GM12878 (cell line): Measurements from ENCODE around the gene TRMO. TPM values are rescaled to one million over a fixed set of nuclear protein-coding genes. Genes with fewer than 3 reads are reported as not detected.

Source experiments
- ATAC-seq: fragments of 200-7000 bp; cut with Tn5 transposase; 3 replicates; pipeline ENCODE4 v1.9.1; 2020; ENCODE audit warnings: mild to moderate bottlenecking, moderate library complexity
- BruUV-seq: library from RNA; stranded (reverse); fragments of 400-500 nt; replicated peaks from 2 replicates; lab custom pipeline; 2021; lab: Mats Ljungman, UMichigan
- CTCF ChIA-PET: fragments of 300-600 bp; sonication (Branson Sonifier 250); formaldehyde crosslinking; extraction: SDS; loops from one replicate; lab custom pipeline; 2021; ENCODE audit warnings: inconsistent platforms; lab: Yijun Ruan, JAX
- POLR2A ChIA-PET: fragments of 350-600 bp; formaldehyde crosslinking; extraction: SDS; loops from one replicate; lab custom pipeline; 2021; ENCODE audit warnings: inconsistent platforms; lab: Charles Lee
- RAD21 ChIA-PET: fragments of 300-600 bp; sonication (Branson Sonifier 250); formaldehyde crosslinking; loops from one replicate; lab custom pipeline; 2023; ENCODE audit warnings: antibody characterized with exemption; ENCODE audit not compliant: unreplicated experiment; lab: Charles Lee
- SMC1A ChIA-PET: fragments of 300-600 bp; sonication (Branson Sonifier 250); formaldehyde crosslinking; loops from one replicate; lab custom pipeline; 2023; ENCODE audit not compliant: unreplicated experiment, uncharacterized antibody; lab: Charles Lee
- DNase-seq: peaks from one replicate; pipeline ENCODE4 v3.0.0-alpha.2; 2011; ENCODE audit warnings: low read depth, low spot score
- FAIRE-seq: peaks from 3 replicates; lab custom pipeline; 2011; peaks lifted over from hg19 to GRCh38; lab: Jason Lieb, UNC
- H2AFZ ChIP-seq: 2 replicates; pipeline ENCODE4 v1.6.0; 2011; ENCODE audit warnings: low read depth, low read length, control low read depth; ENCODE audit not compliant: control insufficient read depth
- H3K27ac ChIP-seq: 2 replicates; pipeline ENCODE4 v1.5.1; 2011; ENCODE audit warnings: control low read depth; ENCODE audit not compliant: control insufficient read depth, insufficient read depth
- H3K27me3 ChIP-seq, 2 experiments: replicated peaks in 1 of 2; 2 replicates each; pipeline versions ENCODE4 v1.6.0 to v1.6.1; 2011; ENCODE audit warnings: low read length in 1 of 2; ENCODE audit not compliant: control insufficient read depth in 2 of 2, insufficient read depth in 2 of 2
- H3K36me3 ChIP-seq, 2 experiments: 2 replicates each; pipeline ENCODE4 v1.5.1; 2011; ENCODE audit warnings: low read length in 1 of 2; ENCODE audit not compliant: control insufficient read depth in 2 of 2, insufficient read depth in 2 of 2
- H3K4me1 ChIP-seq: 2 replicates; pipeline ENCODE4 v1.6.1; 2011; ENCODE audit warnings: mild to moderate bottlenecking, low read length, moderate library complexity, mixed read lengths; ENCODE audit not compliant: control insufficient read depth, insufficient read depth
- H3K4me2 ChIP-seq: 2 replicates; pipeline ENCODE4 v1.6.0; 2011; ENCODE audit warnings: control low read depth; ENCODE audit not compliant: control insufficient read depth, insufficient read depth
- H3K4me3 ChIP-seq: fragments of 200-600 bp; sonication (generic); 2 replicates; pipeline ENCODE4 v1.5.1; 2016
- H3K79me2 ChIP-seq: 2 replicates; pipeline ENCODE4 v1.6.0; 2011; ENCODE audit warnings: low read length; ENCODE audit not compliant: control insufficient read depth, insufficient read depth
- H3K9ac ChIP-seq: 2 replicates; pipeline ENCODE4 v1.8.0; 2011; ENCODE audit warnings: low read length, control low read depth, mixed read lengths; ENCODE audit not compliant: control insufficient read depth, insufficient read depth
- H3K9me3 ChIP-seq: replicated peaks from 3 replicates; pipeline ENCODE4 v1.5.1; 2011; ENCODE audit warnings: mild to moderate bottlenecking, low read length; ENCODE audit not compliant: control insufficient read depth, insufficient read depth
- H4K20me1 ChIP-seq: 2 replicates; pipeline ENCODE4 v1.6.0; 2011; ENCODE audit not compliant: control insufficient read depth, insufficient read depth
- CHD4 ChIP-seq: fragments of 200-600 bp; sonication (generic); IDR thresholded peaks from 2 replicates; pipeline ENCODE4 v1.6.1; 2016; ENCODE audit warnings: mild to moderate bottlenecking
- RB1 ChIP-seq: fragments of 450-650 bp; formaldehyde crosslinking; IDR thresholded peaks from 2 replicates; pipeline ENCODE4 v1.6.1; 2017; ENCODE audit warnings: mild to moderate bottlenecking, borderline replicate concordance
- SPI1 ChIP-seq: IDR thresholded peaks from 2 replicates; pipeline ENCODE4 v1.6.1; 2011; ENCODE audit warnings: low read depth, mild to moderate bottlenecking, low read length, moderate library complexity, borderline replicate concordance; ENCODE audit not compliant: insufficient read depth
- ZNF384 ChIP-seq: IDR thresholded peaks from 2 replicates; pipeline ENCODE4 v1.6.1; 2012; ENCODE audit warnings: low read depth, mild to moderate bottlenecking, low read length, improper control_type of control experiment, borderline replicate concordance
- in situ Hi-C: fragments of 300-500 bp; cut with MboI; formaldehyde crosslinking; loops from 9 replicates; pipeline ENCODE4 v1.14.3; 2018; ENCODE audit warnings: mixed read lengths
- intact Hi-C: fragments of 100-400 bp; cut with micrococcal nuclease; formaldehyde crosslinking; loops from one replicate; pipeline ENCODE4 v1.14.2; 2022; ENCODE audit not compliant: unreplicated experiment
- polyA plus RNA-seq, 11 experiments: library from polyadenylated mRNA; depleted of rRNA in 4 of 11; unstranded in 6 of 11; stranded (reverse) in 5 of 11; fragments of >200 nt; fragmentation: Nextera tagmentation in 4 of 11; fragmentation: Illumina TruSeq in 1 of 11; extraction: Ambion mirVana in 4 of 11; extraction: Trizol in 1 of 11; gene quantifications; 1 replicate in 1 of 11; 2 replicates in 10 of 11; pipeline versions ENCODE4 v1.2.1 to v1.2.3, GENCODE V29; 2011 to 2016; ENCODE audit warnings: inconsistent platforms in 2 of 11, missing spikeins in 2 of 11, low read depth in 1 of 11
- total RNA-seq, 4 experiments: library from RNA; depleted of rRNA in 3 of 4; stranded (reverse); fragments of >200 nt in 3 of 4; fragmentation: Illumina TruSeq in 1 of 4; extraction: Trizol in 1 of 4; gene quantifications; 2 replicates each; pipeline versions ENCODE4 v1.2.1 to v1.2.3, GENCODE V29; 2013 to 2021
- TF ChIP-seq, protein P1 (sequence below): fragments of 450-650 bp; formaldehyde crosslinking; IDR thresholded peaks from 2 replicates; pipeline ENCODE4 v1.4.0; 2022; ENCODE audit warnings: mild to moderate bottlenecking, moderate library complexity
- TF ChIP-seq, protein P2 (sequence below): fragments of 450-650 bp; conservative IDR thresholded peaks from 2 replicates; pipeline ENCODE4 v1.6.1; 2017; ENCODE audit warnings: mild to moderate bottlenecking, moderate library complexity
- TF ChIP-seq, protein P3 (sequence below): IDR thresholded peaks from 2 replicates; pipeline ENCODE4 v1.6.1; 2011; ENCODE audit warnings: borderline replicate concordance, low read depth, mild to moderate bottlenecking, moderate library complexity, mixed read lengths, low read length; ENCODE audit not compliant: insufficient read depth; ENCODE audit errors: extremely low read length
- TF ChIP-seq, protein P4 (sequence below): IDR thresholded peaks from 2 replicates; pipeline ENCODE4 v1.6.1; 2011; ENCODE audit warnings: mild to moderate bottlenecking, low read depth, low read length, moderate library complexity; ENCODE audit not compliant: insufficient replicate concordance

The TRMO gene
- total and polyA plus RNA-seq, 10 of the 15 experiments (the other 5 are each of a cell fraction or from before 2014, with no cell fraction given), result 5.8 to 23.6 (median 15.3) TPM

DNA sequence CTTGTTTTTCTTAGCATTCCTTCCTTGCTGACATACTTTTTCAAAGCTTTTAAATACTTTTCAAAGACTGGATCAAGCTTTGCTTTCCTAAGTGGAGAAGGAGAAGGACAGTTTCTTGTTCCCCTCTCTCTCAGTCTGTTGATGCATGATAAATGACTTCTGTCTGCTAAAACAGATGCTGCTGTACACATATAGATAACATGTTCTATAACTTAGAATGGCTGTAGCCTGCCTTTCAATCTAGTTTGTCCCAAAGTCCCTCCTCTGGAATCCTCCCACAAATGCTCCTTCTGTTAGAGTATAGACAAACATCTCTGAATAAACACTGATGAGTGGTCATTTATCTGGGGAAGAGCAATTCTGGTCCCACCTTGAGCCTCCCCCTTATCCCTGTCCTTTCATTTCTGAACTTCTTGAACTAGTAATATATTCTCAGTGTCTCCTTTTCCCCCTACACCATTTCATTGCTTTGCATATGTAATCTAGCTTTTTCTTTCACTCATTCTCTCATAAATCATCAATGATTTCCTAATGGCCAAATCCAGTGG, 21.1 kb upstream of the TRMO start:
- SMC1A ChIA-PET, result interaction anchor here (1.6 kb wide), 1 partner anchor 20 kb away, joined by 3 read pairs; no protein-coding TSS in a partner anchor
- no TSS peak for BruUV-seq
- Histone ChIP-seq H3K9ac (no peak overlapping the region), H3K4me2 (no peak overlapping the region), H4K20me1 (no peaks in the 10 kb centered on the region), H3K27me3 (no peaks in the 10 kb centered on the region), H3K27ac (no peak overlapping the region), H3K4me3 (no peak overlapping the region), H3K79me2 (no peaks in the 10 kb centered on the region), H3K4me1 (no peaks in the 10 kb centered on the region), H2AFZ (no peak overlapping the region), H3K9me3 (no peaks in the 10 kb centered on the region), H3K36me3 (no peaks in the 10 kb centered on the region)
- intact Hi-C loops (no loop called here), in situ Hi-C loops (no loop called here)
- TF ChIP-seq, protein P1, sequence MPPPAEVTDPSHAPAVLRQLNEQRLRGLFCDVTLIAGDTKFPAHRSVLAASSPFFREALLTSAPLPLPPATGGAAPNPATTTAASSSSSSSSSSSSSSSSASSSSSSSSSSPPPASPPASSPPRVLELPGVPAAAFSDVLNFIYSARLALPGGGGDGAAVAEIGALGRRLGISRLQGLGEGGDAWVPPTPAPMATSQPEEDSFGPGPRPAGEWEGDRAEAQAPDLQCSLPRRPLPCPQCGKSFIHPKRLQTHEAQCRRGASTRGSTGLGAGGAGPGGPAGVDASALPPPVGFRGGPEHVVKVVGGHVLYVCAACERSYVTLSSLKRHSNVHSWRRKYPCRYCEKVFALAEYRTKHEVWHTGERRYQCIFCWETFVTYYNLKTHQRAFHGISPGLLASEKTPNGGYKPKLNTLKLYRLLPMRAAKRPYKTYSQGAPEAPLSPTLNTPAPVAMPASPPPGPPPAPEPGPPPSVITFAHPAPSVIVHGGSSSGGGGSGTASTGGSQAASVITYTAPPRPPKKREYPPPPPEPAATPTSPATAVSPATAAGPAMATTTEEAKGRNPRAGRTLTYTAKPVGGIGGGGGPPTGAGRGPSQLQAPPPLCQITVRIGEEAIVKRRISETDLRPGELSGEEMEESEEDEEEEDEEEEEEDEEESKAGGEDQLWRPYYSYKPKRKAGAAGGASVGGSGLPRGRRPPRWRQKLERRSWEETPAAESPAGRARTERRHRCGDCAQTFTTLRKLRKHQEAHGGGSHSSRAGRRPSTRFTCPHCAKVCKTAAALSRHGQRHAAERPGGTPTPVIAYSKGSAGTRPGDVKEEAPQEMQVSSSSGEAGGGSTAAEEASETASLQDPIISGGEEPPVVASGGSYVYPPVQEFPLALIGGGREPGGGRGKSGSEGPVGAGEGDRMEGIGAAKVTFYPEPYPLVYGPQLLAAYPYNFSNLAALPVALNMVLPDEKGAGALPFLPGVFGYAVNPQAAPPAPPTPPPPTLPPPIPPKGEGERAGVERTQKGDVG, result no peak
- TF ChIP-seq, protein P2, sequence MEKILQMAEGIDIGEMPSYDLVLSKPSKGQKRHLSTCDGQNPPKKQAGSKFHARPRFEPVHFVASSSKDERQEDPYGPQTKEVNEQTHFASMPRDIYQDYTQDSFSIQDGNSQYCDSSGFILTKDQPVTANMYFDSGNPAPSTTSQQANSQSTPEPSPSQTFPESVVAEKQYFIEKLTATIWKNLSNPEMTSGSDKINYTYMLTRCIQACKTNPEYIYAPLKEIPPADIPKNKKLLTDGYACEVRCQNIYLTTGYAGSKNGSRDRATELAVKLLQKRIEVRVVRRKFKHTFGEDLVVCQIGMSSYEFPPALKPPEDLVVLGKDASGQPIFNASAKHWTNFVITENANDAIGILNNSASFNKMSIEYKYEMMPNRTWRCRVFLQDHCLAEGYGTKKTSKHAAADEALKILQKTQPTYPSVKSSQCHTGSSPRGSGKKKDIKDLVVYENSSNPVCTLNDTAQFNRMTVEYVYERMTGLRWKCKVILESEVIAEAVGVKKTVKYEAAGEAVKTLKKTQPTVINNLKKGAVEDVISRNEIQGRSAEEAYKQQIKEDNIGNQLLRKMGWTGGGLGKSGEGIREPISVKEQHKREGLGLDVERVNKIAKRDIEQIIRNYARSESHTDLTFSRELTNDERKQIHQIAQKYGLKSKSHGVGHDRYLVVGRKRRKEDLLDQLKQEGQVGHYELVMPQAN, result no peak
- TF ChIP-seq ZNF384 (no peak), CHD4 (no peak), RB1 (no peak), SPI1 (no peak)
- TF ChIP-seq, protein P3, sequence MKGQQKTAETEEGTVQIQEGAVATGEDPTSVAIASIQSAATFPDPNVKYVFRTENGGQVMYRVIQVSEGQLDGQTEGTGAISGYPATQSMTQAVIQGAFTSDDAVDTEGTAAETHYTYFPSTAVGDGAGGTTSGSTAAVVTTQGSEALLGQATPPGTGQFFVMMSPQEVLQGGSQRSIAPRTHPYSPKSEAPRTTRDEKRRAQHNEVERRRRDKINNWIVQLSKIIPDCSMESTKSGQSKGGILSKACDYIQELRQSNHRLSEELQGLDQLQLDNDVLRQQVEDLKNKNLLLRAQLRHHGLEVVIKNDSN, result no peak
- TF ChIP-seq, protein P4, sequence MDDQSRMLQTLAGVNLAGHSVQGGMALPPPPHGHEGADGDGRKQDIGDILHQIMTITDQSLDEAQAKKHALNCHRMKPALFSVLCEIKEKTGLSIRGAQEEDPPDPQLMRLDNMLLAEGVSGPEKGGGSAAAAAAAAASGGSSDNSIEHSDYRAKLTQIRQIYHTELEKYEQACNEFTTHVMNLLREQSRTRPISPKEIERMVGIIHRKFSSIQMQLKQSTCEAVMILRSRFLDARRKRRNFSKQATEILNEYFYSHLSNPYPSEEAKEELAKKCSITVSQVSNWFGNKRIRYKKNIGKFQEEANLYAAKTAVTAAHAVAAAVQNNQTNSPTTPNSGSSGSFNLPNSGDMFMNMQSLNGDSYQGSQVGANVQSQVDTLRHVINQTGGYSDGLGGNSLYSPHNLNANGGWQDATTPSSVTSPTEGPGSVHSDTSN, result no peak
- RAD21 ChIA-PET, result no interaction called here
- no peak for ATAC-seq
- no peak for FAIRE-seq
- no peak for DNase-seq
- CTCF ChIA-PET, result interaction anchor here (1.4 to 1.6 kb wide), 3 partner anchors 10 to 19 kb away, joined by 3 to 5 read pairs (median 5); no protein-coding TSS in a partner anchor
- POLR2A ChIA-PET, result no interaction called here
